ENCODE measurements around the gene MALSU1. TPM values are rescaled to one million over a fixed set of nuclear protein-coding genes. Genes with fewer than 3 reads are reported as not detected.

Gene MALSU1
- total RNA-seq, 4 donors from 2014 or later, result 41.4 to 107 (median 55.8) TPM

DNA sequence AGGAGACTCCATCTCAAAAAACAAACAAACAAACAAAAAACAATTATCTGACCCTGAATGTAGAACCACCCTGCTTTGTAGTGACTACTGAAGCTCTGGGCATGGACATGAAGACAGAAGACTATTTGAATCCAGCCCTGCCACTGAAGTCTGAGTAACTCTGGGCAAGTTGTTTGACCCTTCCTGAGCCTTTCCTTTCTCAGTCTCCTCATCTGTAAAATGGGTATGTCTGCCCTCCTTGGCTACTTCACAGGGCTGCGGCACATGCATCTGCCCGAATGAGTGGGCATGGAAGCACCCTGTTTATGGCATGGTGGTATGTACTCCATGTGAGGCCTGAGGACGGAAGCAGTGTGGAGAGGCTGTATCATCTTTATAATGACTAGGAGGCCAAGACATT is 22.2 kb upstream of the MALSU1 start:
- Histone ChIP-seq H3K9me3 (no peaks in the 10 kb centered on the region), H3K4me1 (no peaks in the 10 kb centered on the region), H3K27ac (no peak overlapping the region), H3K36me3 (peaks cover 0 to 11% (median 0%) of the 10 kb centered on the region in 3 donors), H3K4me3 (no peak overlapping the region), H3K27me3 (no peaks in the 10 kb centered on the region)
- WGBS, 2 donors, result 83 to 91% methylated on average over 3 of the region's 3 CpGs
- DNase-seq (ENCODE audit: low spot score in 2 of 2), result no peak
- TF ChIP-seq EP300 (IDR thresholded peaks at IDR 0.05) (no peak), POLR2A (IDR thresholded peaks at IDR 0.05) (no peak)
- TF ChIP-seq, protein P1, sequence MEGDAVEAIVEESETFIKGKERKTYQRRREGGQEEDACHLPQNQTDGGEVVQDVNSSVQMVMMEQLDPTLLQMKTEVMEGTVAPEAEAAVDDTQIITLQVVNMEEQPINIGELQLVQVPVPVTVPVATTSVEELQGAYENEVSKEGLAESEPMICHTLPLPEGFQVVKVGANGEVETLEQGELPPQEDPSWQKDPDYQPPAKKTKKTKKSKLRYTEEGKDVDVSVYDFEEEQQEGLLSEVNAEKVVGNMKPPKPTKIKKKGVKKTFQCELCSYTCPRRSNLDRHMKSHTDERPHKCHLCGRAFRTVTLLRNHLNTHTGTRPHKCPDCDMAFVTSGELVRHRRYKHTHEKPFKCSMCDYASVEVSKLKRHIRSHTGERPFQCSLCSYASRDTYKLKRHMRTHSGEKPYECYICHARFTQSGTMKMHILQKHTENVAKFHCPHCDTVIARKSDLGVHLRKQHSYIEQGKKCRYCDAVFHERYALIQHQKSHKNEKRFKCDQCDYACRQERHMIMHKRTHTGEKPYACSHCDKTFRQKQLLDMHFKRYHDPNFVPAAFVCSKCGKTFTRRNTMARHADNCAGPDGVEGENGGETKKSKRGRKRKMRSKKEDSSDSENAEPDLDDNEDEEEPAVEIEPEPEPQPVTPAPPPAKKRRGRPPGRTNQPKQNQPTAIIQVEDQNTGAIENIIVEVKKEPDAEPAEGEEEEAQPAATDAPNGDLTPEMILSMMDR (IDR thresholded peaks at IDR 0.05), result no peak

DNA sequence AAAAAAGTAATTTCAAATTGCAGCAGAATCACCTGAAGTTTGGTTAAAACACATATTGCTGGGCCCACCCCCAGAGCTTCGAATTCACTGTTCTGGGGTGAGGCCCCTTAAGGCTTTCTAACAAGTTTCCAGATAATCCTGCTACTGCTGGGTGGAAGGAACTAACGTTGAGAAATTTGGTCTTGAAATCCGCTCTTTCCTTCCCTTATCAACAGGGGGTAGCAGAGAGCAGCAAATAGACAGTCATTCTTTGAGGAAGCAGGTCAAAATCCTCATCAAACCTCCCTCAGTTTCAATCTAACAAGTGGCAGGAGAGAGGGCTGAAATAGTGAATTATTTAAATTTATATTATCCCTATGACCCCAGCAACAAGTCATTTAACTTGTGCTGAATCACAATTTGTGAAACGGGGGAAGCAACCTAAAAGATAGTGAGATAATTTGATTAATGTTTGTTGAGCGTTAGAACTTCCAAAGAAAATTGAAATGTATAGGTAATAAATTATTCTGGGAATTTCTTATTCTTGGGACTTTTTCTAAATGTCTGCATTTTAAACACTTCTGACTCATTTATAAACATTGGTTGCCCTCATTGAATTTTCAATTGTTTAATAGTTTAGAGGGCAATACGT is 21.7 kb upstream of the MALSU1 start:
- peaks cover 0 to 11% (median 0%) of the 10 kb centered on the region in 3 donors for H3K36me3 ChIP-seq
- no peak overlapping the region for H3K4me3 ChIP-seq
- DNase-seq (ENCODE audit: low spot score in 2 of 2), result peak in 1 of 2 donors; percentile 32
- 35 to 36% methylated on average over 6 of the region's 6 CpGs for WGBS, 2 donors
- H3K4me1 ChIP-seq, result no peaks in the 10 kb centered on the region
- no peak for TF ChIP-seq EP300 (IDR thresholded peaks at IDR 0.05)
- TF ChIP-seq, protein P1 (IDR thresholded peaks at IDR 0.05), result peak; percentile 32 to 69 (median 61)
- no peaks in the 10 kb centered on the region for H3K27me3 ChIP-seq
- no peak overlapping the region for H3K27ac ChIP-seq
- H3K9me3 ChIP-seq, result no peaks in the 10 kb centered on the region

DNA sequence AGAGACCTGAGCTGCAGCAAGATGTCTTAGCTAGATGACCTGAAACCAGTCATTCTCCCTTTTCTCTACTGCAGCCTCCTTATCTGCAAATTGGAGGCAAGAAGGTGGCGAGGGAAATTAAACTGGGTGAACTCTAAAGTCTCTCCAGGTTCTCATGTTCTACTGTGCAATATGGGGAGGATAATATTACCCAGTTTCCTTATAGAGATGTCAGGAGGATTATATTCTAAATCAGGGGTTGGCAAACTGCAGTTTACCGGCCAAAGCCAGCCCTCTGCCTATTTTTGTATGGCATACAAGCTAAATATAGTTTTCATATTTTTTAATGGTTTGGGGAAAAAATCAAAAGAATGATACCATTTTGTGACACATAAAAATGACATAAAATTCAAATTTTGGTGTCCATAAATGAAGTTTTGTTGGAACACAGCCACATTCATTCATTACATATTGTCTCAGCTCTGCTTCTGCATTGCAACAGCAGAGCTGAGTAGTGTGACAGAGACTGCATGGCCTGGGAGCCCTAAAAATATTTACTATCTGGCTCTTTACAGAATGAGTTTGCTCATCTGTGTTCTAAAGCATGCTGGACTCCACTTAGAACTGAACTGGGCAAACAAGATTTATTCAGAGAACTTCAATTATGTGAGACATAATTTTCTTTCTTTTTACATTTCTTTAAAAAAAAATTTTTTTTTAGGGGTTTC is 19.2 kb upstream of the MALSU1 start:
- no peak overlapping the region for H3K27ac ChIP-seq
- WGBS, 2 donors, result 85 to 94% methylated on average over 2 of the region's 2 CpGs
- DNase-seq (ENCODE audit: low spot score in 2 of 2), result no peak

DNA sequence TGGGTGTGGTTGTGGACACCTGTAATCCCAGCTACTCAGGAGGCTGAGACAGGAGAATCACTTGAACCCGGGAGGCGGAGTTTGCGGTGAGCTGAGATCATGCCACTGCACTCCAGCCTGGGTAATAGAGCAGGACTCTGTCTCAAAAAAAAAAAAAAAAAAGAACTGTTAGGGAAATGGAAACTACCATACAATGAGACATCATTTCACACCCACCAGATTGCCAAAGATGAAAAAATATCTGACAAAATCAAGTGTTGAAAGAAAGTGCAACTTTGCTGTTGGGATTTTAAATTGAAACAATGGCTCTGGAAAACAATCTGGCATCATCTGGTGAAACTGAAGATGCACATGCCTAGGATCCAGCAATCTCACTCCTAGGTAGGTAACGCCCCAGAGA is 16.1 kb upstream of the MALSU1 start:
- WGBS, 2 donors, result 97 to 99% methylated on average over 4 of the region's 4 CpGs

More for the DNA sequence above, 19.2 kb upstream of the MALSU1 start:
- Histone ChIP-seq H3K4me3 (no peak overlapping the region), H3K9me3 (no peaks in the 10 kb centered on the region), H3K36me3 (peaks cover 0 to 4% (median 0%) of the 10 kb centered on the region in 3 donors), H3K4me1 (no peaks in the 10 kb centered on the region), H3K27me3 (no peaks in the 10 kb centered on the region)
- TF ChIP-seq, protein P1 (IDR thresholded peaks at IDR 0.05), result no peak
- TF ChIP-seq EP300 (IDR thresholded peaks at IDR 0.05), result no peak
- TF ChIP-seq POLR2A (IDR thresholded peaks at IDR 0.05), result no peak

More for the DNA sequence above, 16.1 kb upstream of the MALSU1 start:
- H3K27ac ChIP-seq, result no peak overlapping the region
- H3K4me3 ChIP-seq, result no peak overlapping the region
- no peaks in the 10 kb centered on the region for H3K4me1 ChIP-seq
- H3K27me3 ChIP-seq, result no peaks in the 10 kb centered on the region
- no peak for DNase-seq (ENCODE audit: low spot score in 2 of 2)
- TF ChIP-seq, protein P1 (IDR thresholded peaks at IDR 0.05), result no peak
- no peak for TF ChIP-seq EP300 (IDR thresholded peaks at IDR 0.05)
- TF ChIP-seq POLR2A (IDR thresholded peaks at IDR 0.05), result no peak
- H3K9me3 ChIP-seq, result no peaks in the 10 kb centered on the region
- H3K36me3 ChIP-seq, result peaks cover 0 to 4% (median 0%) of the 10 kb centered on the region in 3 donors
